Skin of body (tissue), 2 donors: ENCODE results near the gene CNTN5. TPM values are rescaled to one million over a fixed set of nuclear protein-coding genes. Genes with fewer than 3 reads are reported as not detected.
"Not testable (repeated sequence)": the region's sequence is repeated elsewhere in the genome, so short reads cannot be mapped to it uniquely, and the experiment has no call there.

Experiments
- DNase-seq: peaks from one replicate; lab custom pipeline; 2025; lab: John Stamatoyannopoulos, UW
- total RNA-seq: library from RNA; depleted of rRNA; stranded (reverse); fragments of >200 nt; gene quantifications from one replicate; pipeline ENCODE4 v1.2.3, GENCODE V29; 2014

Gene CNTN5
- total RNA-seq, 1 donor from 2014 or later = 3.4 TPM

DNA sequence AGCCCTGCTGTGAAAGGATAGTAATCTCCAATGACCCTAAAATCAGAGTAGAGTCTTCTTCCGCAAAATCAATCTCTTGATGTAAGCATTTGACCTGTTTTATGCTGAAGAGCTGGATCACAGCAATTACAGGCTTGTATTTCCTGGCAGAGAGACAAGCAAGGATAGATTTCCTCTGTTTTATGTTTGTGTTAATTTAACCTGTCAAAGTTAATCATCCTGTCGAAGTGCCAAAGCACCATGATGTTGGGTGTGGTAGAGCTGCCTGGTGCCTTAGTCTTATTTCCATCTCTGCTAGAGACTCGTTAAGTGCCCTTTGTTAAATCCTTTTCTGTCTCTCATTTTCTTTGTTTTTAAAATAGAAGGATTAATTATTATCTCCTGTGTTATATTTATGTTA lies 248.1 kb downstream of the CNTN5 start:
- DNase-seq = no peak

DNA sequence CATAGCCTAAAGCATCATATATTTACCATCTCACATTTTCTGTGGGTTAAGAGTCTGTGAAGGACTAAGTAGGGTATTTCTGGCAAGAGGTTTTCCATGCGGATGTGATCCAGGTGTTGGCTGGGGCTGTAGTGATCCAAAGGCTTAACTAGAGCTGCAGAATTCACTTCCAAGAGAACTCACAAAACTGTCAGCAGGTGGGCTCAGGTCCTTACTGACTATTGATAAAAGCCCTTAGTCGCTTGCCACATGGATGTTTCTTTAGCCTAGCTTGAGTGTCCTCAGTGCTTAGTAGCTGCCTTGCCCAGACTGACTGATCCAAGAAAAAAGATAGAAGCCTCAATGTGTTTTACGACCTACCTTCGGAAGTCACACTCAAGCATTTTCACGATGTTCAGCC lies 250.8 kb downstream of the CNTN5 start:
- no peak for DNase-seq

DNA sequence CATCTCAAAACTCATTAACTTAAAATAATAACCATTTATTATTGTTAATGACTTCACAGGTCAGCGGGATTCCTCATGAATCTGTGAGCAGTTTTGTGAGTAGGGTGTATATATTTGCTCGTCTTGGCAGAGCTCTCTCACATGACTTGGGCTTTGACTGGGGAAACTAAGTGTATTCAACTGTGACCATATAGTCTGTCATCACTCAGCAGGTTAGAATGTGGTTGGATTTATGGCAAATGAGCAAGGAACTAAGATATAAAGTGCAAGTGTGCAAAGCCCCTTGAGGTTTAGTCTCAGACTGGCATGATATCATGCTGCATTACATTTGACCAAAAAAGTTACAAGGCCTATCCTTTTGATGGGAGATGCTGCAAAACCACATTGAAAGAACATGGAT lies 254.8 kb downstream of the CNTN5 start:
- no peak for DNase-seq

- no peak for DNase-seq
These were observed 256.5 kb downstream of the CNTN5 start for GRCh38 chr11:99277281-99277680.

- DNase-seq = no peak
These were observed 258.5 kb downstream of the CNTN5 start for GRCh38 chr11:99279266-99279665.

DNA sequence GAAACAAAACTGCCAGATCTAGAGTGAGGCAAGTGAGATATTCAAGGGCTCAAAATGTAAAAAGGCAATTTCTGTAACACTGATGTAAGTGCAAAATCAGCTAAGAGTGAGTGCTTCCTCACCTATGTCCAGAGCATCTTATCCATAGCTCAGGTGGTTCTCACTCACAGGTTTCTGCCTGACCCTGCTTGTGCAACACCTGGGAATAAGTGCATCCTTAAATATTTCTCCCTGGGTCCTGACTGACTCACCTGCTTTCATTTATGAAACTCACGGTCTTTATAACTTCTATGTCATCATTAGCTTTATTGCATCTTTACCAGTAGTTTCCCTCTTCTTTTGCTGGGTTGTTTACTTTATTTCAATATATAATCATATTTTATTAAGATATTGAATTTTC lies 260.6 kb downstream of the CNTN5 start:
- DNase-seq = no peak

- DNase-seq = not testable (repeated sequence)
These were observed 277.2 kb downstream of the CNTN5 start for GRCh38 chr11:99297925-99298324.

DNA sequence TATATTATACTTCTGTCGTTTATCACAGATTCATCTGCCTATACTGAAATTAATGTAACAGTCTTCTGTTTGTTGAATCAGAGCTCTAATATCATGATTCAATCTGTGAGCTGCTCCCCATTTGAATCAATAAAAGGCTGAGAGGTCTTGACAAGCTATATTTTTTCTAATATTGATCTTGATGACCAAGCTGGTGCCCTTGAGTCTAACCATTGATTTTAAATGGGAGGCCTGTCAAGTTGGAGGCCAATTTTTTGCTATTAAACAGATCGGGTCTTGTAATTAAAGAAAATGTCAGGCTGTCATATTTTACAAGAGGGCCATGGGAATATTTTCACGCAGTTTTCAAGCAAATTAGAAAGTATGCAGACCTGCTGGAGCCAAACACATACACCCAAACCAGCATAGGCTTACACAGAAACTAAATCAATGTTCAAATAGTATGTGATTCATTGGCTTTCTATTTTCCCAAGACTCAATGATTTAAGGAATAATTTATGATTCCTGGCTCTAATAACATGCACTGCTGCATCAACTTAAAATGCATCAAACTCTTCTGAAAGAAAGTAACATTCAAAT lies 286.9 kb downstream of the CNTN5 start:
- DNase-seq = no peak

DNA sequence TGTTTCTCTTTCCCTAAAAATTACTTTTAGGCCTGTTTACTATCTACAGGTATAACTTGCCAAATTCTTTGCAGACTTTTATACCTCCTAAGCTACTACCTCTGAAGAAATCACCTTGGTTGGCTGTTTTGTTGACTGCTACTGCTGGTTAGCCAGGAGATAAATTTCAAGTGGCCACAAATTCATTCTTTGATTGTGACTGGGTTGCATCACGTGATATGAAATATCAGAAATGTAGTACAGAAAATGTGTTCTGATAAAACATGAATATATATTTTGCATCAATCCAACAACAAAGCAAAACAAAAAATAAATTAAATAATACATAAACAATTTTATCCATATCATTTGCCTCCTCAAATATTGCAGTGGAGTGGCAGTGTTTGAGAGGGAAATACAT lies 291.1 kb downstream of the CNTN5 start:
- no peak for DNase-seq

DNA sequence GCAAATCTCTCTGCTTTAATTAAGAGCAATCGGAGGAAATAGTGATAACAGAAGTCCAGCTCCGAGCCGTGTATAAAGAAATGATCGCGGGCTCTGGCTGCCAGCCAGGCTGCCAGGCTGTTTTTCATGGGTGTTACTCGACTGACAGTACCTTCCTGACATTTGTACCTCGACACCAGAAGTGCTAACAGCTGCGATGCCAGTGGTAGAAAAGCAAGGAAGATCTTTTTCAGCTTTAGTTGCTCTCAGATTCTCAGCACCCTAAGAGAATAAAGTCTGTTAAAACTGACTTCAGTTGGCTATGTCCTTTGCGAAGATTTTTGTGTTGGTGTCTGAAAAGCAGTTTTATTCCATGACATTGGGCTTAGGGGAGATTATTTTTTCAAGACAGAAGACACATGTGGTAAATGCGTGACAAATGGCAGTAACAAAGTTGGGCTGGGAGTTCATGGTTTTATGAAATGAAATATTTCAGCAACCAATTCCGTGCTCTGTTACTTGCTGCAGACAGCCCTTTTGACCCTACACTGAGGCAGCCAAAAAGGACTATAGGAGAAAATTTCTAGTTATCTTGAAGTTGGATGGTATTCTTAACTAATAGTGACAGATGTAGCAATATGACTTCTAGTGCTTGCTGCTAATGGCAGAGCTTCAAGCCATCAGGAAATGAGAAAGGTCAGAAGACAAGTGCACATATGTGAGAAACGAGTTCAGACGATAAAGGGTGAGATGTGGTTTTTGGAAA lies 296.2 kb downstream of the CNTN5 start:
- DNase-seq = peak; percentile 1

GRCh38 chr11:99320769-99321290 lies 300.1 kb downstream of the CNTN5 start:
- DNase-seq = no peak

- DNase-seq = peak; percentile 6
These were observed 305.1 kb downstream of the CNTN5 start for GRCh38 chr11:99325847-99326246.

GRCh38 chr11:99327066-99327465 lies 306.3 kb downstream of the CNTN5 start:
- DNase-seq = no peak

DNA sequence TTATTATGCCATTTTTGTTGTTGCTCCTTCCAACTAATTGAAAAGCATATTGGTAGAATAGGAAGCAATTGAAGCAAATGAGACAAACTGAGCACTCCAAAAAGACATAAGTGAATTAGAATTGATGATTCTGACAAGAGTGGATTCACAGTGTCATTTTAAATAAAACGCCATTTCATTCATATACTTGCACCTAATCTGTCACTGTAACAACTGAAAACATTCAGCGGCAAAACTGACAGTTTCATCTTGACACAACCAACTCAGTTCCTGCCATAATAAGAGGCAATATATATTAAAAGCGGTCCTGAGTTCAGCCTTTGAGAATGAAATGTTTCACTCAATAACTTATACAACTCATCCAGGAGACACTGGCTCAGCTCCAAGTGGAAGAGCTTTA lies 306.8 kb downstream of the CNTN5 start:
- DNase-seq = no peak

DNA sequence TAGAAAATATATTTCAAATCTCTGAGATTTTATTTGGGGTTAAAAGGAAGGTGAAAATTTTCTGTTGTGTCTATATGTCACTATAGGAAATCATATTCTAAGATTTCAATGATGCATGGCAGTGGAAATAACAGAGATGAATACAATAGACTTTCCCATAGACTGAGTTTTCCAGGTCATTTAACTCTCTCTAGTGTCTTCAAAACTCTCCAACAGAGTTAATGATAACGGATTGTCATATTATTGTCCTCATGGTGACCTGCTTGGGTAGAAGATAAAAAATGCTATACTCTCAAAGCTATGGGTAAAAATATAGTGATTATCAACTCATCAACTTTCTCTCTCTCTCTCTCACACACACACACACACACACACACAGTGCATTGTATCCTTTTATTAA lies 312.9 kb downstream of the CNTN5 start:
- no peak for DNase-seq

GRCh38 chr11:99343117-99343516 lies 322.4 kb downstream of the CNTN5 start:
- no peak for DNase-seq

- DNase-seq = no peak
These were observed 328.5 kb downstream of the CNTN5 start for GRCh38 chr11:99349151-99349673.

GRCh38 chr11:99351624-99352023 lies 330.9 kb downstream of the CNTN5 start:
- no peak for DNase-seq

DNA sequence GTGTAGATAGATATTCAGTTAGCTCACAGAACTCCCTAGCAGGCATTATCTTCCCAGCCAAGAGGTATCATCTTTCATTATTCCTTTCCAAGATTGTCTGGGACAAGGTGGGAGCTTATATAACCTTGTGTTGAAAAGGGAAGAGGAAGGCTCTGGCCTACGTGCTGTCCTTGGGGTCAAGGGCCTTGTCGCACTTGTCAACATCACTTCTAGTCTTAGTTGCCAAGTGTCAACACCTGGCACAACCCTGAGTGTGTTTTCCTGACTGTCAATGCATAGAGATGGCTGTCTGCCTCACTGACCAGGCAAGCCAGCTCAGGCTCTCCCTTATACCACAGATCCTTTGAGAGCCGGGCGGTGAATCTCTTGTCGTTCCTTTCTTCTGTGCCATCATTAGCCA lies 331.9 kb downstream of the CNTN5 start:
- no peak for DNase-seq

DNA sequence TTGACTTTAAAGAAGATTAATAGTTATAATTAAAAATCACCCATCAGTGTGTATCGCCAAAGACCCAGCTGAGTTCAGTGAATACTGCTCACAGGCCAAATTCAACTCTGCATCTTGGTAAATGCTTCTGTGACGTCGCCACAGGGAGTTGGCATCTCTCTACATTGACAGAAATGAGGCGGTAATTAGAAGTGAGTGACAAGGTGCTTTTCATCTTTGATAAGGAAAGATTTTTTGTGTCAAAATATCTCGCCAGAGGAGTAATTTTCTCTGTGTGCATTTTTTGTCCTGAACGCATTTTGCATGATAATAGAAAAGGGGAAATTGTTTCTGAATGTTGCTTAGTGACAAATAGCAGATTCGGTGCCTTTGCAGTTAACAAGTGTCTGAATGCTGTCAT lies 345.8 kb downstream of the CNTN5 start:
- DNase-seq = no peak

GRCh38 chr11:99368583-99368982 lies 347.8 kb downstream of the CNTN5 start:
- no peak for DNase-seq

- DNase-seq = no peak
These were observed 349.9 kb downstream of the CNTN5 start for GRCh38 chr11:99370549-99371216.
